NCI-H1436 (cell line): Measurements from ENCODE around the gene KCNA10.

Source experiments
- DNase-seq: peaks from one replicate; lab custom pipeline; 2025; lab: John Stamatoyannopoulos, UW

The KCNA10 gene

DNA sequence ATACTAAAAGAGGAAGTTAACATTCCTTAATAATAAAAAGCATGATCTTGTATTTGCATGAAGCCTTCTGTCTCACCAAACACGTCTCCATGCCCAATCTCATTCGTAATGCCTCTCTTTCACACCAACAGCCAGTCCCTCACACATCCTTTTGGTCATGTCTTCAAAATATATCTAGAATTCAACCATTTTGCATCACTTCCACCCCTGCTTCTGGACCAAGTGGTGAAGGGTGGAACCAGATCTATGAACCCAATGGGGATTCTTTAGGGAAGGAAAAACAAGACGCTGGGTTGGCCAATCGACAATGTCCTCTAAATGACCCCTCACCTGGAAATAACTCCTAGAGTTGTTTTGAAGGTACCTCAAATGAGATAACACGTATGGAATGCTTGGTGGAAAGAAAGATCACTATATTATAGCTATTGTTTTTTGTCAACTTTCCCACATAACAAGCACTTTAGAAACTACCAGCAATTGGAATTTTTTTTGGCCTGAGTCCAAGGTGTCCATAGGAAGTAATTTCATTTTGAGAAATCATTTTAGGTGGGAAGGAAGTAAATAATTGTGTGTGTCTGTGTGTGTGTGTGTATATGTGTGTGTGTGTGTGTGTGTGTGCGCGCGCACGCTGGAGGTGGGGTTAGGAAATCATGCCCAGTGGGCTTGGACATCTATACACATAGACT, at the start of gene KCNA10:
KCNA10 (minus strand) TSS at position 51 of the 686 bp plus-strand sequence. CDS start 388 bp downstream, outside the sequence.
- no peak for DNase-seq

DNA sequence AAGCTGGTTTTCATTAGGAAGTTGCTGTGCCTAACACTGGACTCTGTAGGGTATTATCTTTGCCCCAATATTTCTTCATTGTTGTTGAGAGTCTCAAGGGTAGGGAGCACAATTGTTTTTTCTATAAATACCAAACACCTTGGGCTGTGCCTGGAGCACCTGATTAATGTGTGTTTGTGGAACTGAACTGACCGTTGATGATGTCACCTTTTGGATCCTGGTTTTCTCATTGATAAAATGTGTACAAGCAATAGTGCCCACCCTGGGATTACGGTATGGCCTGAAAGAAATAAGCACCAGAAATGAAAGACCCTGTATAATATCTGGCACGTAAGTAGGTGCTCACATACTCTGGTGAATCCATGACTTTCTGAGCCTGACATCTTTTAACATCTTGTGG, 47.9 kb upstream of the KCNA10 start:
- no peak for DNase-seq

DNA sequence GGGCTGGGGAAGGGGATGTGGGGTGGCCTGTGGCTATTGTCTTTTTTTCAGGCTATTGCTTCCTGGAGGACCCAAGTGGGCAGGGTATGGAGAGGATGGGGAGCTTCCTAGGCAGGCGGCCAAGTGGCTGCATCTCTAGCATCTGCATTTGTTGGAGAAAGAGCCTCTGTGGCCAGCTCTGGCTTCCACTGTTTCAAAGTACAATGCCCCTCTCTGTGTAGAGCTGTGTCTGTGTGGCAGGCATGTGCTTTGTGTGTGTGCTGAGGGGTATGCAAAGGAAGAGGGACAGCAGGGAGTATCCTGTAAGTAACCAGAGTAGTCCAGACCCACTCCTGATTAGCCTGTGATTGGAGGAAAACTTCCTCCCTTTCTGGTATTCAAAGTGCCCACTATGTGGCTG, 46.6 kb upstream of the KCNA10 start:
- no peak for DNase-seq

DNA sequence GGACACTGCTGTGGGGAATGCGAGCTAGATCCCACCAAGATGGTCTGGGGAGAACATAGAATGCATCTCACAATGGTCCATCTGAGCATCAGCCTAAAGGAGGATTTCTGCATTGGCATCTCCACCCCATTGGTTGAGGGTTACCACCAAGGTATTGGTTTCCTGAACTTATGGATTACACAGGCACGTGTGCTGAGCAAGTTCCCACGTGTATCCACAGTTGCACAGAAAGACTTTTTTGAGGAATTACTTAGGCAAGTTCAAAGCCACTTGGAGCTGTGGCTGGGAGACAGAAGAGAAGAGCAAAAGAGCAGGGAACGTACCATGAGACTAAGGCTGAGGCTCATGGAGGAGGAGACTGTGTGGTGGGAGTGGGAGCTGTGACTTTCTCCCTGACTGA, 44.1 kb upstream of the KCNA10 start:
- DNase-seq, result no peak

DNA sequence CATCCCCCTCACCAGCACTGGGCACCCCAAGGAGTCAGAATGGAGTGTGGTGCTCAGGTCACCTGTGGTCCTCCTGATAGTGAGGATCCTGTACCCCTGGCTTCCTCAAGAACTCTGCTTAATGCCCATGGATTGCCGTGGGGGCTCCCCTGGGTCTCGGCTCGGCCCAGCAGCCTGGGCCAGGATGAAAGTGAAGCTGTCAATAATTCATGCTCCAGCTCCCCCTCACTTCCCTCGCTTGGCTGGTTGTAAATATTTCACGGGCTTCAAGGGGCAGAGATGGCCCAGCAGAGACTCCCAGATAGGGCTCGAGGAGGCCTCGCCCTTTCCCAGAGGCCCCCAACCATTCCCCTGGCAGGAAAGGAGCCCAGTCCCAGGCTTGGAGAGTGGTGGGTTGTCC, 42.6 kb upstream of the KCNA10 start:
- no peak for DNase-seq

DNA sequence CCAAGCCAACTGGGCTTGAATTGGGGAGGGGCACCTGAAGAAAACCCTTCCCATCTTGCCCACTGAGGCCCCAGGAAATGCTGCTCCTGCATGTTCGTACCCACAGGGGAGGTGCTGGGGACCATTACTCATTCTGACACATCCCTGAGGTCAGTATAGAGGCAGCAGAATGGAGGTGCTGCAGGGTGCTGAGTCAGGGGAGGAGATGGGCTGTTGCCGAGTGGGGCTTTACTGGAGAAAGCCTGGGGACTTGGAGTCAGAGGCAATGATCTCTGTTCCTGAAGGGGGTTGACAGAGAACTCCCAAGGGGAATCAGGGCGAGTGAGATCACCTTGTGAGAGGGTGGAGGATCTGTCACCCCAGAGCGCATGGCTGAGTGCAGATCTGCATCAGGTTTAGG, 40.2 kb upstream of the KCNA10 start:
- DNase-seq, result no peak

DNA sequence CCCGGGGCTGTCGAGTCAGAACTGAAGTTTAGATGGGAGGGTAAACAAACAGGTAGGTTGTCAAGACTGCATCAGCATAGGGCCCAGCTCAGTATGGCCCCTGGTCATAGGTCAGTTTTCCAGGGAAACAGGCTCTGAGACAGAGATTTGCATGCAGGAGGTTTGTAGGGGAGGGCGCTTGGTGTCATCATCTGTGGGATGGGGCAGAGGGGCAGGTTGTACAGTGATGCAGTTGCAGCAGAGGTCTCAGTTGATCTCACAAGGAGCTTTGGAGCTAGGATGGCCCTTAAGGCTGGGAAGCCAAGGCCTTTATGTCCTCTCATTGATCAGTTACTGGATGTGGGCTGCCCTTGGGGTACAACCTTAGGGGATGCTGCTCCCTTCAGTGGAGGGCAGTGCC, 38.5 kb upstream of the KCNA10 start:
- no peak for DNase-seq

DNA sequence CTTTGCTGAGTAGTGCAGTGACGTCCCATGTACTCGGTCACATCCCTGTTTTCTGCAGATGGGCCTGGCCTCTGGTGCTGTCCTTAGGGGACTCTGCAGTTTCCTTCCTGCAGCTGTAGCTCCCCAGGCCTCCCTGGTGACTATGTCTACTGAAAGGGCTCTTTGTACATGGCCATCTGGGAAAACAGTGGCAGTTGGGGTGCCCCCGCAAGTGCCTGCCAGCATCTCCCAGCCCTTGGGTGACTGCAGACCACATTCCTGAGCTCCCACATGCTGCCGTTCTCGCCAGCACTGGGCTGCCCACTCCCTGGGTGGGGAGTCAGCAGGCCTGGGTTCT, 37.5 kb upstream of the KCNA10 start:
- DNase-seq, result no peak

DNA sequence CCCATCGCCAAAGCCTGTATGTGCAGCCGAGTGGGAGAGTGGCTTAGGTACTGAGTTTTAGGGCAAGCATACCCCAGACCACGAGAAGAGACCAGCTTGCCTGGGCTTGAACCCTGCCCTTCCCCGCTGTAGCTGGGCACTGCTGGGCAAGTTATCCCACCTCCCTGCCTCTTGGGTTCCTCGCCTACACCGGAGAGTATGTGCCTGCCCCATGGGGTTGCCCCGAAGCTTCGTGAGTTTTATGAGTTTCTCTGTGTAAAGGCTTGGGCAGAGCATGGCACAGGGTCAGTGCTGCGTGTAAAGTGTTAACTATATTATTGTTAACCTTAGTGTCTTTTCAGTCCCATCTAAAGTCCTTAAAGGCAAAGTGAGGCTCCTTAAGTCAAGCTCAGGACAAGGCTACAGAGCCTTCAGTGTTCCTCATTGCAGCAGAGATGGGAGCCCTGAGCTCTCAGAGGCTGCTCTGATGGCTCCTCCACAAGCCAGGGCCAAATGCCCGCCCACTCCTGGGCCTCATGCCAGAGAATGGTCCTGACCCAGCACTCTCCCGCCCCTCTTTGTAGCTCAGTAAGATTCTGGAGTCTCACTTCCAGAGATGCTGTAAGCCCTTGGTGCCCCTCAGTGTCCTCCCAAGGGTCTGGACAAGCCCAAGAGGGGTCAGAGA, 37.0 kb upstream of the KCNA10 start:
- no peak for DNase-seq

DNA sequence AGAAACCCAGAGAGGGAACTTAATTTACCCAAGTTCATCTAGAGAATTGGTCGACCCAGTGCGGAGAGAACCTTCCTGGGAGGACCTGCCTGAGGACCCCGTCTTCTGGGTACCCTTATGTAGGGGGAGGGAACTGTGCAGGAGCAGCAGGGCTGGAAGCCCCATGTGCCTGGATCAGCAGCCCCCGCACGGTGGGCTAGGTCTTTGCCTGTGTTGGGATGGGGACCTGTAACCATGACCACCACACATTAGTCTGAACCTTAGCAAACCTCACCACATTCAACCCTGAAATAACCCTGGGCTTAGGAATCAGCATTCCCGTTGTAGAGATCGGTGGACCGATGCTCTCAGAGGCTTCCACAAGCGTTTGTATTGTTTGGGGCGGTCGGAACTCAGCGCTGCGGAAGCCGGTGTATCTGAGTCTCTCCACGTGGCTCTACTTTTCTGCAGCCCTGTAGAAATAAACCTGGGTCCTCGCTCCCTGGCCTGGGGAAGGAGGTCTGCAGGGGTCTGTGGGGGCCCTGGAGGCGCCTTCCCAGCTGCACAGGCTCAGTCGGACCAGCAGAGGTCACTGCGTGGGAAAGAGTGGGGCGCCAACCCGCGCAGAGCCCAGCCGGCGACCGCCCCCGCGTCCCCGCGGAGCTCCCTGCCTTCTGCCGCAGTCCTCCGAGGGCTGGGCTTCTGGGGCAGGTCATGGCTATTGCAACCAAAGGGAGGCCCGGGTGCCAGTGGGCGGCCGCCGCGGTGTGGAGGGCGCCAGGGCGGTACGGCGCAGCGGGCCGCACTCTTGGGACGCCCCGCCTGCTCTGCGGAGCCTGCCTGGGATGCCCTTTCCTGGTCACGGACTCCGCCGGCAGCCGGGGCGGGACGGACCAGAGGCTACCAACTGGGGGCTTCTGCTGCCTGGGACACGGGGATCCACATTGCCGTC, 36.2 kb upstream of the KCNA10 start:
- no peak for DNase-seq

DNA sequence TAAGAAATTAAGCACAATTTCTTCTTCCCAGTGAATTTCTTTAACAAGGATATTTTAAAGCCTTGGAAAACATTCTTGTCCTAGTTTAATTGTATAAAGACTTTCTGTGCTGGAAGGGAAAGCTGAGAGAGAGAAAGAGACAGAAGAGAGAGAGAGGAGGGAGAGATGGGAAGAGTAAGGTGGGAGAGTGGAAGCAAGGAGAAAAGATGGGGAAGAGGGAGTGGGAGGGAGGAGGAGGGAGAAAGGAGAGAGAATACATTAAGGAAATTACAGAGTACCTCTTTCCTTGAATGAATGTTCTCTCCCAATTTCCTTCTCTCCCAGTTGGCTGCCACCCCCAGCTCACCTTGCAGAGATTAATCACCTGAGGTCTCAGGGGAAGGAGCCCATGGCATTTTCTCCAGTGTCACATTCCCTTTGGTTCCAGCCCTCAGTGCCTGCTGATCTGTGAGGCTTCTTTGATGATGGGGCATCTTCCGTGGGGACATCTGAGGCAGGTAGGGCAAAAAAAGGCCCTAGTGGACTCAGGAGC, 32.4 kb upstream of the KCNA10 start:
- no peak for DNase-seq

DNA sequence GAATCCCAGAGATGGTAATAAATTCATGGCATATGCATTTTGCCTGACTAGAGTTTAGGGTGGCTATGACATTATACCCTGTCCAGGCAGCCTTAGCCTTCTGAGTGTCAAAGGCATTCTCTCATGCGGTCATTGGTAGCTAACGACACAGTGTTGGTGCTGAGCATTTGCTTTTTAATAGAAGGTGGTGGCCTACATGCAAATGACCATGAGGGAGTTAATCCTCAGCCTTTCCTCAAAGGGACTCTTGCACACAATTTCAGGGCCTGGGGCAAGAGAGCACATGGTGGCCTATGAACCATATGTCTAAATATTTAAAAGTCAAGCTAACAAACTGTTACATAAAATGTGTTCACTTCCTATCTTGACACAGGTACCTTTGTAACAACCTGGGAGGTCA, 30.9 kb upstream of the KCNA10 start:
- DNase-seq, result no peak

DNA sequence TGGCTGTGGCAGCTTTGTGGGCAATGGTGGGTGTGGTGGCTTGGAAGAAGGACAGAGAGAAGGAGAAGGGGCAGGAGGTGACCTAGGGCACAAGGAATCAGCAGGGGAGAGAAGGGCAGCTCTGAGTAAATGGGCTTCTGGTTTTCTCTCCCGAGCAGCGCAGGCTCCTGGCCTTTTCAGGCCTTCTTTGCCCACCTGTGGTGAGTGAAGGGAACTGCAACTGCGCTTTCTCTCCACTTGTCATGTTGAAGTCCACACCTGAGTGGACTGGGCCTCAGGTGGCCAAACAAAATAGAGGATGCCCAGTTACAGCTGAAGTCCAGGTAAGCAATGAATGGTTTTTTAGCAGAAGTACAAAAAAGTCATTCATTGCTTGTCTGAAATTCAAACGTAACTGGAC, 29.4 kb upstream of the KCNA10 start:
- DNase-seq, result no peak

DNA sequence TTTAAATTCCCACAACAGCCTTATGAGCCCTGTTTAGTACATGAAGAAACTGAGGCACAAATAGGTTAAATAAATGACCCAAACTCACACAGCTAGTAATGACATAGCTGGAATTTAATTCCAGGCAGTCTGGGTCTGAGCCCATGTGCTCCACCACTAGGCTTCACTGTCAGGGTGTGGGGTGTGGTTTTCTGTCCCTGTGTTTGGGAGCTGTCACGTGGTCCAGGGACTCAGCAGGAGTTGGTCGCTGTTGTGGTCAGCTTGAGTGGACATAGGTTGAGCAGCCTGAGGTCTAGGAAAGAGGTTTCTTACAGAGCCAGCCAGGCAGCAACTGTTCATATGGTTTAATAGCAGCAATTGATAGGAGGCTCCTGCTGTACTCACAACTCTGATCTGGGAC, 28.0 kb upstream of the KCNA10 start:
- DNase-seq, result no peak

DNA sequence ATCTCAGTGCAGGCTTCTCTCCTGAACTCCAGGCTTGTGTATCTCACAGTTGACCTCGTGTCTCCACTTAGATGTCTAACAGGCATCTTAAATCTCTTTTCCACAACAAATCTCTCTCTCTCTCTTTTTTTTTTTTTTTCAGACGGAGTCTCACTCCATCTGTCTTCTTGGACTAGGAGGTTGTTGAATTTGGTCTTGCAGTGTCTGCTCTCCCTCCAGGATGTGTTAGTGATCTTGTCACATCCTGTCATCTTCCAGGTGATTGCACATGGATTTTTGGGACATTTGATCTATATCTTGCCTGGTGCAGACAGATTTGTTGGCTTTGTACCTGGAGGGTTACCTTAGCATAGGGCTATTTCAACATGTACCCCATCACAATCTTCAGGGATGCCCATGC, 26.5 kb upstream of the KCNA10 start:
- no peak for DNase-seq

DNA sequence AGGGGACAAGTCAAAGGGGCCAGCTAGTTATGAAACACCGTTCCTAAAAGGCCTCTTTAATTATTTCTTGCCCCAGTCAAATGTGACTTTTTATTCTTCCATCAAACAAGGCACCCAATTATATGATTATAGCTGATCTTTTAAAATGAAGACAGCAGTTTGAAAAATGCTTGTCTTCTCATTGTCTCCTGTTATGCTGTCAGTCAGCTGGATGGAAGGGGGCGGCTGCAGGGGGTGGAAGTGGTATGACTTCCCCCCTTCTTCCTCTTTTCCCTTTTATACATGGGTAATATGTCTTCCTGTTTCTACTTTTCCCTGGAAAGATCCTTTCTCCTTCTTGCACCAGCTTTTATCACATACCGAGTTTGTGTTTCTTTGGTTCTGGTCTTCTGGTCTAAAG, 25.8 kb upstream of the KCNA10 start:
- DNase-seq, result no peak

DNA sequence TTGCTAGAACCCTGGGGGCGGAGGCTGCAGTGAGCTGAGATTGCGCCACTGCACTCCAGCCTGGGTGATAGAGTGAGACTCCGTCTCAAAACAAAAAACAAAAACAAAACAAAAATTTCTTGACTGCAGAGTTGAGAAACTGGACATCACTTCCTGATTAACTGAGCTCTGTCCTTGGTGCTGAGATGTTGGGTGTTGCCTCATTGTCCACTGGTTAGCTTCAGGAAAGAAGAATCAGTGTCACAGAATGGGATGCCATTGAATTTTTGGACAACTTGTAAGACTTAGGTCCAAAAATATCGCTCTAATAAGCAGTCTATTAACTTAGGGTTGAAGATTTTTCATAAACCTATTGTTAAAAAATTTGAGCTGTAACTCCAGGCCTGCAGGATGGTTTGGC, 23.8 kb upstream of the KCNA10 start:
- DNase-seq, result no peak

DNA sequence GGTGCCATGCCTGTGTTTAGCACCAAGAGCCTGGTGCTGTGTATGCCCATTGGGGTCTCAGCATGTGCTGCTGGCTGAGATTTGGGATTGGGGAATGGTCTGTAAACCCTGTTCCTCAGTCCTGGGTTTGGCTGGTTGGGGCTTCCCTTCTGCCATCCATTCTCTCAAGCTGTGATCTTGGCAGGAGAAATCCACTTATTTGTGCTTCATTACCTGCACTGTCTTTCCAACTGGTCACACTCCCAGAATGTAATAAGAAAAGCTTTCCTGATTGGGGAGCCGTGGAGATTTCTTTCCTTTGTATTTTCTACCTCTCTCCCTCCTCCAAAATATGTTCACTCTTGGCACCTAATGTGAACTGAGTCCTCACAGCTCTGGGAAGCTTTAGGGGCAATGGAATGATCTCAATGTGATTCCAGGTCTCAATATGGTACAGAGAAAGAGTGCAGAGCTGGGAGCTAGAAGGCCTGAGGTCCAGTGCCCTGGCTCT, 23.0 kb upstream of the KCNA10 start:
- no peak for DNase-seq

DNA sequence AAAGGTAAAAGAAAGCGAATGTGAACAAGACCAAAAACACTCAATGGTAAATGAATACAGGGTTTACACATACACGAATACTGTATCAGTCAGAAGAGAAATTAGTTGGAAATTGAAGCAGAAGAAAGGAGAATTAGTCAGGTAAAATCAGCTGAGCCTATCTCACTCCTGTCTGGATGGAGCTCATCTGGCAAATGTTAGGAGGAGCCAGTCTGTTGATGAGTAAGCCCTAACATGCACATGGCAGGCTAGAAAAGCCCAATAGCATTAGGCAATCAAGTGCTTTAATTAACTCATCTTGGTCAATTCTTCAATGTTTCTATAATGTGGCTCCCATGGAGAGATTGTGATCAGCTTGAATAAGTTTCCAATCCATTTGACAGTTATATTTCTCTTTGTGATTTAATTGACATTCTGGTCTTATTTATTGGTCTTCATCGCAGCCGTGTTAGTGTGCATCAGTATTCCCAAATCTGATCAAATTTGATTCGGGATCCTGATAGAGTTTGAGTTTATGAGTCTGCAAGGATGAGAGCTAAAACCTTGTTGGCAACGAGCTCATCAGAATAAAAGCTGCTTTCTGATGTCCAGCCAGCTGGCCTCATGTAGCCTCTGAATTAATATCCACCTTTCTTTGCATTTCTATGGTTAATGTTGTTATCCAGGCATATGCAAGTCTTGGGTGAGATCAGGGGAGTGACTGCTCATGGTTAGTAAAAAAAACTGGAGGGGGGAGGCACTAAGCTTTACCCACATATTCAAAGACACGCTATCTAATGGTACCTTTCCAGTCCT, 22.1 kb upstream of the KCNA10 start:
- DNase-seq, result no peak

DNA sequence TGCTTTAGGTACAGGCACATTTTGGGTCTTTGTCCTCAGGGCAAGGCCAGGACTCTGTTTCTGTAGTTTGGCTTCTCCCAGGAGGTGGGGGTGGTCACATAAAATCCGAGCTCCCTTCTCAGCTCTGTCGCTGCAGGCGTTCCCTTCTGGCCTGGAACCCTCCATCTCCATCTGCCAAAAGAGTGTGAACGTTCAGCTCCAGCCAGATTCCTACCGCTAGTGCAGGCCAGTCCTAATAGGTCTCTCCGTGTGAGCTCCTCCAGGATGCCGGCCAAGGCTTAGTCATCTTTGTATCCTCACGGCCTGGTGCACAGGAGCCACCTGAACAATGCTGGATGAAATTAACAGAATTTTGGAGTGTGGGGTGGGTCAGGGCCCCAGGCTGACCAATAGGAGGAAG, 19.9 kb upstream of the KCNA10 start:
- DNase-seq, result no peak

DNA sequence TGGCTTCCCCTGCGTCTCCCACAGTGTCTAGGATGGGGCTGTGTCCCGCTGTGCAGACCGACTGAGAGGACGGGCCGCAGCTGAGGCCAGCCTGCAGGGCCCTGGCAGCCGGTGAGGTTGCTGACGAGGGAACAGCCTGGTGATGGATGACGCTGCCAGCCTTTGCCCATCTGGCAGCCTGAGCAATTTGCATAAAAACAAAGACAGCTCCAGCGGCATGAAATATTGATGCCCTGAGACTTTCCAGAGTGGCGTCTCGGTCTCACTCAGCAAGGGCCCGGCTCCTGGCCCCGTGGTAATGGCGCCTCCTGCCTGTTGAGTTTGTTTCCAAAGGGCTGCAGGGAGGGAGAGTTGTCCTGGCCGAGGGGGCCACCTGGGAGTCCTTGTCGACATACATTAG, 19.1 kb upstream of the KCNA10 start:
- no peak for DNase-seq

DNA sequence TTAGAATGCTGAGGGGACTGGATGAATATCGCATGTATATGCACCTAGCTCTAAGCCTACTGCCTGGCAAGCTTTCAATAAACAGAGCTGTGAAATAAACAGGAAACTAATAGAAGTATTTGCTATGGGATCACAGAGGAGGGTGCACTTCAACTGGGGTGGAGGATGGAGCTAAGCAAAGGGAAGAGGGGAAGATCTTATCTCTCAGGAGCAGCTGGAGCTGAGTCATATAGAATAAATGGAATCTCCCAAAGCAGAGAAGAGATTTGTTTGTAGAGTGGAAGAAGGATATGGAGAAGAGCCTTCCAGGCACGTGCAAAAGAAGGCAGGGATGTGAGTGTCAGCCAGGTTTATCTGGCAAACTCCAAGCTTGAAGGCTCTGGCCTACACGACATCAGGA, 17.0 kb upstream of the KCNA10 start:
- no peak for DNase-seq
